HCT116 (cell line): ENCODE data around the gene DTD1. TPM values are rescaled to one million over a fixed set of nuclear protein-coding genes. Genes with fewer than 3 reads are reported as not detected.

ENCODE experiments used
- ATAC-seq: fragments of 200-7000 bp; cut with Tn5 transposase; 2 replicates; pipeline ENCODE4 v1.9.1; 2020; ENCODE audit warnings: mild to moderate bottlenecking, moderate library complexity
- BruUV-seq: library from RNA; stranded (reverse); fragments of 400-500 nt; replicated peaks from 2 replicates; lab custom pipeline; 2021; lab: Mats Ljungman, UMichigan
- CTCF ChIA-PET: fragments of 300-600 bp; sonication (Branson Sonifier 250); formaldehyde crosslinking; loops from one replicate; lab custom pipeline; 2021; ENCODE audit warnings: antibody characterized with exemption; lab: Charles Lee
- POLR2A ChIA-PET: fragments of 300-600, 350-600 bp; sonication (Branson Sonifier 250); formaldehyde crosslinking; loops from one replicate; lab custom pipeline; 2021; ENCODE audit warnings: antibody characterized with exemption; lab: Charles Lee
- RAD21 ChIA-PET, 2 experiments: fragments of 300-600 bp; sonication (Branson Sonifier 250); formaldehyde crosslinking; loops; one replicate each; lab custom pipeline; 2023; ENCODE audit warnings: low total read pairs in 2 of 2; ENCODE audit not compliant: uncharacterized antibody in 2 of 2, unreplicated experiment in 2 of 2, low non-redundant PET in 1 of 2; lab: Charles Lee
- DNase-seq: peaks from one replicate; pipeline ENCODE4 v3.0.0-alpha.2; 2010; ENCODE audit warnings: low read depth, low spot score
- H2AFZ ChIP-seq: fragments of 200-600 bp; shearing (Covaris generic), sonication (generic); 2 replicates; pipeline ENCODE4 v1.6.1; 2017; ENCODE audit warnings: low read depth, mixed run types, mixed read lengths, antibody characterized with exemption, low read length; ENCODE audit not compliant: poor library complexity, severe bottlenecking
- H3K27ac ChIP-seq: 2 replicates; pipeline ENCODE4 v1.5.1; 2012; ENCODE audit warnings: low read depth, low read length
- H3K27me3 ChIP-seq: fragments of 200-600 bp; sonication (generic); 2 replicates; pipeline ENCODE4 v1.6.1; 2016; ENCODE audit warnings: mixed run types, low read length, mixed read lengths; ENCODE audit not compliant: insufficient read depth
- H3K36me3 ChIP-seq, 2 experiments: fragments of 200-500 bp in 1 of 2; fragments of 200-600 bp in 1 of 2; sonication (Bioruptor generic) in 1 of 2; sonication (generic) in 1 of 2; 2 replicates each; pipeline versions ENCODE4 v1.5.1 to v1.6.1; 2014 to 2016; ENCODE audit warnings: low read length in 2 of 2, inconsistent platforms in 1 of 2, mixed read lengths in 1 of 2, mixed run types in 1 of 2; ENCODE audit not compliant: insufficient read depth in 2 of 2, control insufficient read depth in 1 of 2
- H3K4me1 ChIP-seq, 2 experiments: fragments of 200-600 bp in 1 of 2; sonication (generic) in 1 of 2; 2 replicates each; pipeline versions ENCODE4 v1.5.1 to v1.6.1; 2012 to 2017; ENCODE audit warnings: low read length in 2 of 2, inconsistent platforms in 1 of 2, mild to moderate bottlenecking in 1 of 2, mixed read lengths in 1 of 2, mixed run types in 1 of 2, moderate library complexity in 1 of 2; ENCODE audit not compliant: insufficient read depth in 2 of 2, control insufficient read depth in 1 of 2
- H3K4me2 ChIP-seq: fragments of 200-600 bp; sonication (generic); 2 replicates; pipeline ENCODE4 v1.6.1; 2017; ENCODE audit warnings: mixed run types, low read length, mixed read lengths
- H3K4me3 ChIP-seq, 2 experiments: fragments of 200-600 bp in 1 of 2; sonication (generic) in 1 of 2; replicated peaks in 1 of 2; 2 replicates each; pipeline ENCODE4 v1.5.1; 2011 to 2016; ENCODE audit warnings: low read length in 2 of 2, control low read depth in 1 of 2, low read depth in 1 of 2, mild to moderate bottlenecking in 1 of 2, mixed read lengths in 1 of 2, mixed run types in 1 of 2
- H3K79me2 ChIP-seq: fragments of 200-600 bp; sonication (generic); 2 replicates; pipeline ENCODE4 v1.6.1; 2017; ENCODE audit warnings: mild to moderate bottlenecking, mixed run types, low read length, moderate library complexity, mixed read lengths; ENCODE audit not compliant: insufficient read depth
- H3K9ac ChIP-seq: fragments of 200-600 bp; sonication (generic); 2 replicates; pipeline ENCODE4 v1.6.1; 2016; ENCODE audit warnings: low read length, mixed read lengths
- H3K9me2 ChIP-seq: fragments of 200-600 bp; sonication (generic), shearing (Covaris generic); 2 replicates; pipeline ENCODE4 v1.6.1; 2017; ENCODE audit warnings: mixed run types, mild to moderate bottlenecking, moderate library complexity; ENCODE audit not compliant: insufficient read depth
- H3K9me3 ChIP-seq, 2 experiments: fragments of 200-500 bp in 1 of 2; fragments of 200-600 bp in 1 of 2; sonication (Bioruptor generic) in 1 of 2; sonication (generic) in 1 of 2; 2 replicates each; pipeline ENCODE4 v1.6.1; 2014 to 2017; ENCODE audit warnings: low read length in 2 of 2, mixed read lengths in 2 of 2, inconsistent platforms in 1 of 2, low read depth in 1 of 2, mild to moderate bottlenecking in 1 of 2, mixed run types in 1 of 2, moderate library complexity in 1 of 2; ENCODE audit not compliant: control insufficient read depth in 1 of 2, insufficient read depth in 1 of 2
- H4K20me1 ChIP-seq: fragments of 200-600 bp; sonication (generic), shearing (Covaris generic); 2 replicates; pipeline ENCODE4 v1.6.1; 2017; ENCODE audit warnings: mixed run types, mild to moderate bottlenecking, moderate library complexity; ENCODE audit not compliant: insufficient read depth
- CBX3 ChIP-seq: IDR thresholded peaks from 2 replicates; pipeline ENCODE4 v1.6.1; 2012; ENCODE audit warnings: low read depth
- CEBPB ChIP-seq: IDR thresholded peaks from 2 replicates; pipeline ENCODE4 v1.6.1; 2012; ENCODE audit warnings: low read depth
- EGR1 ChIP-seq: IDR thresholded peaks from 2 replicates; pipeline ENCODE4 v1.6.1; 2012; ENCODE audit warnings: low read depth
- EZH2 ChIP-seq: fragments of 200-600 bp; sonication (generic); IDR thresholded peaks from 2 replicates; pipeline ENCODE4 v1.6.1; 2017; ENCODE audit warnings: antibody characterized with exemption, mixed run types
- EZH2phosphoT487 ChIP-seq: fragments of 200-600 bp; IDR thresholded peaks from 2 replicates; pipeline ENCODE4 v1.6.1; 2018; ENCODE audit warnings: antibody characterized with exemption, borderline replicate concordance
- JUND ChIP-seq: IDR thresholded peaks from 2 replicates; pipeline ENCODE4 v1.6.1; 2012
- POLR2A ChIP-seq: IDR thresholded peaks from 2 replicates; pipeline ENCODE4 v1.7.0; 2011; ENCODE audit warnings: borderline replicate concordance; ENCODE audit not compliant: insufficient read depth, insufficient read length; ENCODE audit errors: extremely low read depth
- POLR2AphosphoS5 ChIP-seq: IDR thresholded peaks from 2 replicates; pipeline ENCODE4 v1.6.1; 2011; ENCODE audit warnings: mild to moderate bottlenecking, low read depth, low read length, moderate library complexity
- RAD21 ChIP-seq: IDR thresholded peaks from 2 replicates; pipeline ENCODE4 v1.6.1; 2012; ENCODE audit warnings: low read depth, mild to moderate bottlenecking
- SP1 ChIP-seq: IDR thresholded peaks from 2 replicates; pipeline ENCODE4 v1.6.1; 2012; ENCODE audit warnings: low read depth
- SRF ChIP-seq: IDR thresholded peaks from 2 replicates; pipeline ENCODE4 v1.6.1; 2012; ENCODE audit warnings: low read depth
- TCF7L2 ChIP-seq: IDR thresholded peaks from 2 replicates; pipeline ENCODE4 v1.7.0; 2011; ENCODE audit warnings: borderline replicate concordance, inconsistent platforms; ENCODE audit not compliant: insufficient read depth, insufficient read length; ENCODE audit errors: extremely low read depth
- YY1 ChIP-seq: IDR thresholded peaks from 2 replicates; pipeline ENCODE4 v1.6.1; 2011; ENCODE audit warnings: low read length, low read depth, moderate library complexity, mild to moderate bottlenecking; ENCODE audit not compliant: insufficient replicate concordance; ENCODE audit errors: extremely low read depth
- ZFX ChIP-seq: fragments of 450-650 bp; IDR thresholded peaks from 2 replicates; pipeline ENCODE4 v1.6.1; 2017
- ZNF274 ChIP-seq: fragments of 200-500 bp; sonication (Bioruptor generic); IDR thresholded peaks from 2 replicates; pipeline ENCODE4 v1.6.1; 2014; ENCODE audit warnings: mild to moderate bottlenecking, low read depth, low read length, inconsistent platforms
- intact Hi-C: fragments of 100-400 bp; cut with micrococcal nuclease; formaldehyde crosslinking; loops from 2 replicates; pipeline ENCODE4 v1.10.0; 2022
- total RNA-seq: library from RNA; stranded (reverse); gene quantifications from one replicate; pipeline ENCODE4 v1.2.1, GENCODE V29; 2021; ENCODE audit not compliant: unreplicated experiment
- TF ChIP-seq, protein P1 (sequence below): IDR thresholded peaks from 2 replicates; pipeline ENCODE4 v1.6.1; 2012
- TF ChIP-seq, protein P2 (sequence below): IDR thresholded peaks from 2 replicates; pipeline ENCODE4 v1.6.1; 2012
- TF ChIP-seq, protein P3 (sequence below), 3 experiments: fragments of 200-600 bp in 1 of 3; sonication (generic) in 1 of 3; IDR thresholded peaks in 2 of 3; conservative IDR thresholded peaks in 1 of 3; 2 replicates each; pipeline ENCODE4 v1.5.1; 2012 to 2017; ENCODE audit warnings: low read depth in 2 of 3, low read length in 2 of 3, antibody characterized with exemption in 1 of 3, borderline replicate concordance in 1 of 3, control low read depth in 1 of 3, mild to moderate bottlenecking in 1 of 3, mixed read lengths in 1 of 3, mixed run types in 1 of 3, moderate library complexity in 1 of 3; ENCODE audit not compliant: insufficient read depth in 1 of 3
- TF ChIP-seq, protein P4 (sequence below): IDR thresholded peaks from 2 replicates; pipeline ENCODE4 v1.6.1; 2011; ENCODE audit warnings: mild to moderate bottlenecking, low read length, moderate library complexity; ENCODE audit not compliant: insufficient replicate concordance; ENCODE audit errors: extremely low read depth

The DTD1 gene
- total RNA-seq, 1 experiment from 2014 or later = 54.5 TPM

DNA sequence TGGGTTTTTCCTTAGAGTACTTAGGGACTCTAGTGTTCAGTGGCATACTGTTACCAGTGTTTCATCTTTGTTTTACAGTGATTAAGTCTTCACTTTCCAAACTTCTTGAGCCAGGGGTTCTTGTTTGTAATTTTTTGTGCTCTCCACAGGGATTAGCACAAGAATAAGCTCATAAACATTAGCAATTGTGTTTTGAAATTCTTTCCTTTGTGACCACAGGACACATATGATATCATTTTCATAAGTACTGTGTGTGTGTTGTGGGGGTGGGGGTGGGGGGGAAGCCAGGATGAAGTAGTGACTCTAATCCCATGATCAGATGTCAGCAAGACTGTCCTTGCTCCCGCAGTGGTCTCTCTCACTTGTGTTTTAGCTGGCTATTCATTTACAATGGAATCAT is 124.3 kb downstream of the DTD1 start:
- H3K9ac ChIP-seq = no peak overlapping the region
- H3K79me2 ChIP-seq = no peaks in the 10 kb centered on the region
- no peaks in the 10 kb centered on the region for H4K20me1 ChIP-seq
- ChIA-PET CTCF (no interaction called here), POLR2A (no interaction called here), RAD21 (no interaction called here)
- TF ChIP-seq SRF (no peak), EGR1 (no peak), CEBPB (no peak), JUND (no peak), ZFX (no peak), YY1 (no peak), ZNF274 (no peak), RAD21 (no peak), TCF7L2 (no peak), EZH2phosphoT487 (no peak), CBX3 (no peak), POLR2AphosphoS5 (no peak), POLR2A (no peak), SP1 (no peak), EZH2 (no peak)
- TF ChIP-seq, protein P1, sequence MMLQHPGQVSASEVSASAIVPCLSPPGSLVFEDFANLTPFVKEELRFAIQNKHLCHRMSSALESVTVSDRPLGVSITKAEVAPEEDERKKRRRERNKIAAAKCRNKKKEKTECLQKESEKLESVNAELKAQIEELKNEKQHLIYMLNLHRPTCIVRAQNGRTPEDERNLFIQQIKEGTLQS = no peak
- TF ChIP-seq, protein P2, sequence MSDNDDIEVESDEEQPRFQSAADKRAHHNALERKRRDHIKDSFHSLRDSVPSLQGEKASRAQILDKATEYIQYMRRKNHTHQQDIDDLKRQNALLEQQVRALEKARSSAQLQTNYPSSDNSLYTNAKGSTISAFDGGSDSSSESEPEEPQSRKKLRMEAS = no peak
- TF ChIP-seq, protein P3, sequence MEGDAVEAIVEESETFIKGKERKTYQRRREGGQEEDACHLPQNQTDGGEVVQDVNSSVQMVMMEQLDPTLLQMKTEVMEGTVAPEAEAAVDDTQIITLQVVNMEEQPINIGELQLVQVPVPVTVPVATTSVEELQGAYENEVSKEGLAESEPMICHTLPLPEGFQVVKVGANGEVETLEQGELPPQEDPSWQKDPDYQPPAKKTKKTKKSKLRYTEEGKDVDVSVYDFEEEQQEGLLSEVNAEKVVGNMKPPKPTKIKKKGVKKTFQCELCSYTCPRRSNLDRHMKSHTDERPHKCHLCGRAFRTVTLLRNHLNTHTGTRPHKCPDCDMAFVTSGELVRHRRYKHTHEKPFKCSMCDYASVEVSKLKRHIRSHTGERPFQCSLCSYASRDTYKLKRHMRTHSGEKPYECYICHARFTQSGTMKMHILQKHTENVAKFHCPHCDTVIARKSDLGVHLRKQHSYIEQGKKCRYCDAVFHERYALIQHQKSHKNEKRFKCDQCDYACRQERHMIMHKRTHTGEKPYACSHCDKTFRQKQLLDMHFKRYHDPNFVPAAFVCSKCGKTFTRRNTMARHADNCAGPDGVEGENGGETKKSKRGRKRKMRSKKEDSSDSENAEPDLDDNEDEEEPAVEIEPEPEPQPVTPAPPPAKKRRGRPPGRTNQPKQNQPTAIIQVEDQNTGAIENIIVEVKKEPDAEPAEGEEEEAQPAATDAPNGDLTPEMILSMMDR (IDR thresholded peaks at IDR 0.05 in 2 of 3, conservative IDR thresholded peaks at IDR 0.05 in 1 of 3; ENCODE audit: borderline replicate concordance in 1 of 3, insufficient read depth in 1 of 3, low read depth in 2 of 3, low read length in 2 of 3) = no peak
- TF ChIP-seq, protein P4, sequence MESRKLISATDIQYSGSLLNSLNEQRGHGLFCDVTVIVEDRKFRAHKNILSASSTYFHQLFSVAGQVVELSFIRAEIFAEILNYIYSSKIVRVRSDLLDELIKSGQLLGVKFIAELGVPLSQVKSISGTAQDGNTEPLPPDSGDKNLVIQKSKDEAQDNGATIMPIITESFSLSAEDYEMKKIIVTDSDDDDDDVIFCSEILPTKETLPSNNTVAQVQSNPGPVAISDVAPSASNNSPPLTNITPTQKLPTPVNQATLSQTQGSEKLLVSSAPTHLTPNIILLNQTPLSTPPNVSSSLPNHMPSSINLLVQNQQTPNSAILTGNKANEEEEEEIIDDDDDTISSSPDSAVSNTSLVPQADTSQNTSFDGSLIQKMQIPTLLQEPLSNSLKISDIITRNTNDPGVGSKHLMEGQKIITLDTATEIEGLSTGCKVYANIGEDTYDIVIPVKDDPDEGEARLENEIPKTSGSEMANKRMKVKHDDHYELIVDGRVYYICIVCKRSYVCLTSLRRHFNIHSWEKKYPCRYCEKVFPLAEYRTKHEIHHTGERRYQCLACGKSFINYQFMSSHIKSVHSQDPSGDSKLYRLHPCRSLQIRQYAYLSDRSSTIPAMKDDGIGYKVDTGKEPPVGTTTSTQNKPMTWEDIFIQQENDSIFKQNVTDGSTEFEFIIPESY = no peak
- H2AFZ ChIP-seq = no peak overlapping the region
- H3K27me3 ChIP-seq = no peaks in the 10 kb centered on the region
- no peaks in the 10 kb centered on the region for H3K4me1 ChIP-seq
- H3K36me3 ChIP-seq = no peaks in the 10 kb centered on the region
- BruUV-seq = no TSS peak
- intact Hi-C loops = no loop called here
- H3K27ac ChIP-seq = no peak overlapping the region
- no peaks in the 10 kb centered on the region for H3K9me2 ChIP-seq
- DNase-seq (no peak), ATAC-seq (no peak)
- no peak overlapping the region for H3K4me2 ChIP-seq
- no peaks in the 10 kb centered on the region for H3K9me3 ChIP-seq
- H3K4me3 ChIP-seq = no peak overlapping the region
